ENCODE results near the gene MYOG.

GRCh38 chr1:203046984-203047630 lies 38.7 kb downstream of the MYOG start:
- TF ChIP-seq CTCF (IDR thresholded peaks at IDR 0.05) (no peak), POLR2A (IDR thresholded peaks at IDR 0.05) (no peak)

Measured in heart left ventricle (tissue), 13 donors.